NCI-H2227 (cell line): Measurements from ENCODE around the gene IGFBPL1.

ENCODE experiments used
- DNase-seq: peaks from one replicate; lab custom pipeline; 2025; ENCODE audit not compliant: unreplicated experiment; lab: John Stamatoyannopoulos, UW

IGFBPL1 gene

DNA sequence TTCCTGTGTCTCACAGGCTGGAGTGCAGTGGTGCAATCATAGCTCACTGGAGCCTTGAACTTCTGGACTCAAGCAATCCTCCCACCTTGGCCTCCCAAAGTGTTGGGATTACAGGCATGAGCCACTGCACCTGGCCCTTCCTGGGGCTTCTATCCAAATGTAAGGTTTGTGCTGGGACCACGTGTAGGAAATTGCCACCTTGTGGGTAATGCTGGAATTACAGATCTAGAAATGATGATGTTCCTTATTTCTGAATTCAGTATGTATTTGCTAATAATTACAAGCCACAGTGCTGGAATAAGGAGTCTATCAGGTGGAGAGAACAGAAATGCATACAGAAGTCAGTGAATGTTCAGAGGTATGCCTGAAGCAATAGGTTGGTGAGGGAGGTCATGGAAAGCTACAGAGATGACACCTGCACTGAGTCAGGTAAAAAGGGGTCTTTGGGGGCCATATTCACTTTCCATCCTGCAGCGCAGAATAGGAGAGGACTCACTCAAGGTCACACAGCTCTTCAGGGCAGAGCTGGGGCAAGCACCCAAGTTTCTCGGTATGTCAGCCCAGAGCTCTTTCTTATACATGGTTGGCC is 8.8 kb upstream of the IGFBPL1 start:
- peak; percentile 45 for DNase-seq

DNA sequence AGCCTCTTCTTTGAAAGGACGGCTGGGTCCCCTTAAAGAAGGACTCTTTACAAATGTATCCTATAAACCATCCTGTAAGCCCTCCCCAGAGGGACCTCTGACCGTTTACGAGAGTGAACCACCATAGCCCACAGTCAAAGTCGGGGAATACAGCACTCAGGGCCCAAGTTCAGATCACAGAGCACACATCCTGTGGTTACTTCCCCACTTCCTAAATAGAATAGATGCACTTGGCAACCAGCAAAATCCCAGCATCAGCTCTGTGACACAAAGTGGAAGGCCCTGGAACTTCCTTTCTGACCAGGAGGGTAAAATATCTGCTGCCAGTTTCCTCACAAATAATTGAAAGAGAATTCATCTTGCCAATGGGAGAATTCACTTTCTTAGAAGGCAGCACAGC is 6.9 kb upstream of the IGFBPL1 start:
- no peak for DNase-seq

DNA sequence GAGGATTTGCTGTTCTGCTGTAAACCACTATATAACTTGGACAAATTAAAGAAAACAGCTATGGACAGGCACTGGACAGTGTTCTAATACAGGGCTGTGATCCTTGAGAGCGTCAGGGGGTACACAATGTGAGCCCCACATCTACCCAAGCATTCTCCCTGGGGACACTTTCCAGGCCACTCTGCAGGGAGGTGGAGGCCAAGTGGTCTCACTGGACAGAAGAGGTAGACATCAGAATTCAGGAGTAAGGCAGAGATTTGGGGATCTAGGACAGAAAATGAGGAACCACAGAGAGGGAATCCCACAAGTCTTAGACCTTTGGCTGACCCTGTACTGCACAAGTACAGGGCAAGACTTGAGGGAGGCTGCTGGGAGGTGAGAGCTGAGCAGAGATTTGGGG is 3.8 kb upstream of the IGFBPL1 start:
- no peak for DNase-seq

DNA sequence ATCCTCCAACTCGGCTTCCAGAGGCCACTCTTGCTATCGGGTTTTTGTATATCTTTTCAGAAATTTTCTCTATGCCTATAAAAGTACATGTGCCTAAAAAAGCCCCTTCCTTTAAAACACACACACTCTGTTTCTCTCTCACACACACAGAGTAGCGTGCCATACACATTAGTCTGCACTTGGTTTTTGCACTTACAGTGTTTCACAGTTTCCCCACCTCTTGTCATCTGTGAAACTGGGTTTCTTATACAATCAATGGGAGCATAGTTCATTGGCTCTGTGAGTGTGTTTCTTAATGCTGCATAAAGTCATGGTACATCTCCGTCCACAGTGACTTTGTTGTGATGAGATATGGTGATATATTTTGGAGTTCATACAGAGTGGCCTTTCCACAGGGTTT is 664 bp upstream of the IGFBPL1 start:
- DNase-seq: no peak

DNA sequence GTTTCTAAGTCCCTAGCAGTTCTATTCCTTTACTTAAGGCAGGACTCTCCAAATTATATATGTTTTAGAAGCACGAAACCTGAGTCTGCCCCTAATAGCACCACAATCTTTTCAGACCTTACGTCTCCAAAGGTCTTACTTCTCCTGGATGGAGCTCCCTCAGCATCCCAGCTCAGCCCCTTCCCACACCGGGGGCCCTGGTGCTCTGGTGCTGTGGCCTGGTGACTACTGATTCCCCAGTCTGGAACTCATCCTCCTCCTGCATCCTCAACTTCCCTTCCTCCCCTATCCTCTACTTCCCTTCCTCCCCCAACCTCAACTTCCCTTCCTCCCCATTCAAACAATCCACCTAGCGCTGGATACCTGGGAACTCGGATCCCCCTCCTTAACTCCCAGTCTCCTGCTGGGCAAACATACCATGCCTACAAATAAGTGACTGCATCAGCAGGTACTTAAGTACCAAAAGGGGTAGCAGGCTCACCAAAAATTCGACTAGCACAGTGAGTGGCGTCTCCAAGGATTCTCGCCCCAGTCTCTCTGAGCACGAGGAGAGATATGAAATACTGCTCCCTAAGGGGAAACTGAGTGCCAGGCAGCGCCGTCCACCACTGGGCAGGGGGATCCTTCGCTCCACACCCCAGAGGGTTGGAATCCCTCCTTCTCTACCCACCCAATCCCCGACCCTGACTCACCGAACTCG is 831 bp downstream of the IGFBPL1 start:
- DNase-seq: no peak

DNA sequence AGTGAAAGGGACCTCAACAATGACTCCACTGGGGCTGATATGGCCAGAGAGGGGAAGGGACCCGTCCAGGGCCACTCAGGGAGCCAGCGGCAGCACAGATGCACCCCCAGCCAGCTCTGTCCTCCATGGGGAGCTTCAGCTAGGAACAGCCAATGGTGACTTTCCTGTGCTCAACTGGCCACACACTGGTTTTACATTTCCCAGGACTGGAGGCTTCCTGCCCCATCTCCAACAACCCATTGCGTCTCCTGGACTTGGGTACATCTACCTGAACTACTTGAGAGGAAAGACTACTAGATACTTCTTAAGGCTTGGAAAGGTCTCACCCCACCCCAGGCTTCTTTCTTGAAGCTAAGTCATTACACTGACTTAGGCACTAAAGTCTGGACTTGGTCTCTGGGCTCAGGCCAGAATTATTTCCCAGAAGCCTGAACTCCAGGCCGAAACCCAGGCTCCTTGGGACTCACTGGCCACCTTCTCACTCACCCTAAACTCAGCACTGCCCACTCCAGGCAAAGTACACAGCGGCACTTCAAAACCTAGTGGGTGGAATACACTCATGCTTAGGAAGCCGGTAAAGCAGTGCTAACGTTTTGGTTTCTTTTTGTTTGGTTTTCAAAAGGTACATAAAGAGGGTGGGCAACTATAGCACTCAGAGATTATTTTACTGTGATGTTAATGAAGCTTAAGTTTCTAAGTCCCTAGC is 1.5 kb downstream of the IGFBPL1 start:
- peak; percentile 28 for DNase-seq

DNA sequence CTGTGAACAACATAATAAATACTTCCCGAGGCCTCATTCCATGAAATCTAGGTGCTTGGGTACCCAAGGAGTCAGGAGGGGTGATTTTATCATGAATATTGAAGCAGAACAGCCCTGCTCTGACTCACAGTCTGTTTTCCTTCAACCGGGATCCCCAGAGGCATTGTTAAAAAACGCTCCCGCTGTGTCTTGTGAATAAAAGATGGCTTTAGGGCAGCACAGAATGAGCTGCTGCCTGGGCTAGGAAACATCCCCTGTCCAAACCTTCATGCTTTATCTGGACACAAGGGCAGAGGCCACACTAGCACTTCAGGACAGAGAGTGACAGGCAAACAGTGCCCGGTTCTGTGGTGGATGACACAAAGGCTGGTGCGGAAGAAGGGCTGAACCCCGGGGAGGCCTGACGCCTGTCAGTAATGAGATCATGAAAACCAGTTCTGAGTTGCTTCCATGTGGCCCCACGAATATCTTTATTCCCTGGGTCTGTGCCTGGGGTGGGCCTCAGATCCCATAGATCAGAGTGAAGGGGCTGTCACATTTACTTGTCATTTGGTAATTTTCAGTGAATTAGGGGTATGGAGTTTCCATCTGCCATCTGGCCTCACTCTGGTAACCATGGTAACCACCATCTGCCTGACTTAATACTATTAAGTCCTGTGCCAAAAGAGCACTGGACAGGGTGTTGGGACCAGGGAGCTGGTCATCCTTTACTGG is 2.6 kb downstream of the IGFBPL1 start:
- peak; percentile 81 for DNase-seq

DNA sequence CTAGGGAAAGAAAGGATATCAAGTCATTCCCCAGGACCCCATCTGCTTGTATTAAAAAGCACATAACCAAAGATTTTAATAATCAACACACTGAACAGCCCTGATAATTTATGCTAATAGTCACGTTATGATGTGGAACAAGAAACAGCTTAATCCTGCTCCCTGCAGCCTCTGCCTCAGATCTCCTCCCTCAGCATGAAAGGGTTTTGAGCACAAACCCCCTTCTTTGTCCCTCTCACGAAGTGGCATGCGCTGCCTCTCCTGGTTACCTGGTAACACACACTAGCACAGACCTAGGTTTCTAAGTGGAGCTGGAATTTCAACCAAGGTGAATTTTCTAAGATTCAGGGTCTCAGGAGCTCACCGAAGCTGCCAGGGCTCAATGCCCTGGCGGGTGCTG is 5.1 kb downstream of the IGFBPL1 start:
- peak; percentile 6 for DNase-seq

DNA sequence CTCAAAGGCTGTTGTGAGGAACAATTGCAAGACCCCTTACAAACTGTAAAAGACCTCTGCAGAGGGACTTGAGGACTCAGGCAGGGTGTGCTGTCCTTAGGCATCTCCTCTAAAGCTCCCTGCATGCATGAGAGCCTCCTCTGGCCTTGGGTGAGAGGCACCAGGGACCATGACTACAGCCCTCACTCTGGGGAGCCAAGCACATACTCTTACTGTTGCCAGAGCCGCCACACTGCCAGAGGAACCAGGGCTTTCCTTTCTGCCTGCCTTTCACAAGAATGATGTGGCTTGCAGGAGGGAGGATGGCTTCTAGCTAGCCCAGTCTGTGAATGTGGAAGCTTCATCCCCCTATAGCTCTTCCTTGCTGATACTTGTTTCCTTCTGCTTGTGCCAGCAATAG is 5.9 kb downstream of the IGFBPL1 start:
- DNase-seq: no peak

DNA sequence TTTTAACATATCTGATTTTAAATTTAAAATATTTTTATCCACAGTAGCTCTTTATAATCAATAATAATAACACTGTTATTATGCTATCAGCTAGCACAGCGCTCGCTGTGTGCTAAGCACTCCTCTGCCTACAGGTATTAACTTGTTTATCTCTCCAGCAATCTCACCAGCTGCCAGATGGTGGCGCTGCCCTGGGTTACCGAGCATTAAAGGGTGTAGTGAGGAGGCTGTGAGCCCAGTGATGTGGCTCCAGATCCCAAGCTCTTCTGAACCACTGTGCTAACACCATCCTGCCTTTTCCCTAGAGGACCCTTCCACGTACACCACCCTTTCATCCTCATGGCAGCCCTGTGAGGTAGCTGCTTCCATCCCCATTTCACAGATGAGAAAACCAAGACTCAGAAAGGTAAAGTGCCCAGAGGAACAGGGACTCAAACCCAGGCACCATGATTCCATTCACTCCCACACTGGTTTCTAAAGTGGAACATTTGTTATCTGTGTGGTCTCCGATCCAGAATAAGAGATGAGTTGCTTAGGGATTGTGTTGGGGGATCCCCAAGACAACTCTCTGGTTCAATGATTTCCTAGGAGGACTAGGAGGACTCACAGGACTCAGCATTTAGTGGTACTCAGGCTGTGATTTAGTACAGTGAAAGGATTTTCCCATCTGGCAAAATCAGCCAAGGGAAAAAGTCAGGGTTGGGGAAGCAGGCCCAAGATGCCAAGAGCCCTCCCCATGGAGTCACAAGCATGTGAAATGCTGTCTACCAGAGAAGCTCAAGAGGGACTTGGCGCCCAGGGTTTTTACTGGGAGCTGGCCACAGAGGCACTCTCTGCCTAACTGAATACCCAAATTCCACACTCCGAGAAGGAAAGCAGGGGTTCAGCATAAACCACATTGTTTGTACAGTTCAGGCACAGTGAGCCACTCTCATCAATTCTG is 7.0 kb downstream of the IGFBPL1 start:
- DNase-seq: peak; percentile 65

DNA sequence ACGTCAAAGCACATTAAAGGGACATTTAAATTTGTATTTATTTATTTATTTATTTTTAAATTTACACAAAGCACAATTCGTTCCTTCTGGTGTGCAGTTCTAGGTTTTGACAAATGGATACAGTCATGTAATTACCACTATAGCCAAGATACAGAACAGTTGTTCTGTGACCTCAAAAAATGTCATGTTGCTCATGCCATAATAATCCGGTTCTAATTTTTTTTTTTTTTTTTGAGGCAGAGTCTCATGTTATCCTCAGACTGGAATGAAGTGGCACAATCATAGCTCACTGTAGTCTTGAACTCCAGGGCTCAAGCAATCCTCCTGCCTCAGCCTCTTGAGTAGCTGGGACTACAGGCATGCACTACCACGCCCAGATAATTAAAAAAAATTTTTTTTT is 7.8 kb downstream of the IGFBPL1 start:
- no peak for DNase-seq

DNA sequence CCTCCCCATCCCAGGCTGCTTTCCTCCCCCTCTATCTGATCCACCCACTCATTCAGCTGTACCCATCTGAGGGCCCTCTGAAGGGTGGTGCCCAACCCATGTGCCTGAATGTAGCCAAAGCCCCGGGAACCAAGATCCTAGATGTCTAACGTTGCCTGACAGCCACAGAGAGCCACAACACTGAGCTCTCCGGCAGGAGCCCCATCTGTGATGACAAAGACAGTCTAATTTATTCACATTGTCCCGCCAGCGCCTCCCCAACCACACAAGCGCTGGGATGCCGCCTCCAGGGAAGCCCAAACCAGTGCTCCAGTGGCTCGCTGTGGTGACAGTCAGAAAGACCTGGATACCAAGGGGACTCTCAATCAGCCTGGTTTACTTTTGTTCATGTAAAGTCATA is 8.4 kb downstream of the IGFBPL1 start:
- peak; percentile 2 for DNase-seq

DNA sequence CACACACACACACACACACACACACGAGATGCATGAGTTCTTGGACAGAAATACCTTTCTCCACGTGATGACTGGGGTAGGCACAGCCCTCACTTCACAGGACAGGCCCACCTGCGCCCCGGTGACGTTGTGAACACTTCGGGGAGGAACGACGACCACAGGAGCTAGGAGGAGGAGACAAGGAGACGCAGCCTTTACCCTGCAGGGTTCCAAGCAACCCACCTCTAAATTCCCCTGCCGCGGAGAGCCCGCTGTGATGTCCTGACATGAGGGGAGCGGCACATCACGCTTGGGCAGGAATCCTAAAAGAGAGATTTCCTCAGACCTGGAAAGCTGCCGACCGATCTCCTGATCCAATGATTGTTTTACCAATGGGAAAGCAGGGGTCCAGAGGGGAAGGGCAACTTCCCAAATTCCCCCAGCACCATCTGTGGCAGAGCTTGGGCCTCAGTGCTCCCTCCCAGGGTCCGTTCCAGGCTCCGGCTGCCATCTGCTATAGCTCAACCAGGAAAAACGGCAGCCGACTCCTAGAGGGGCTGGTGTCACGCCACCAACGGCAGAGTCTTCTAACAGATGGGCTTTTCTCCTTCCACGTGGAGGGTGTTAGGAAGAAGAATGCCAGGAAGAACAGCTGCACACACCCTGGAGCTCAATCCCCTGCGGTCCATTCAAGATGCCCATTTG is 10.1 kb downstream of the IGFBPL1 start:
- DNase-seq: no peak

DNA sequence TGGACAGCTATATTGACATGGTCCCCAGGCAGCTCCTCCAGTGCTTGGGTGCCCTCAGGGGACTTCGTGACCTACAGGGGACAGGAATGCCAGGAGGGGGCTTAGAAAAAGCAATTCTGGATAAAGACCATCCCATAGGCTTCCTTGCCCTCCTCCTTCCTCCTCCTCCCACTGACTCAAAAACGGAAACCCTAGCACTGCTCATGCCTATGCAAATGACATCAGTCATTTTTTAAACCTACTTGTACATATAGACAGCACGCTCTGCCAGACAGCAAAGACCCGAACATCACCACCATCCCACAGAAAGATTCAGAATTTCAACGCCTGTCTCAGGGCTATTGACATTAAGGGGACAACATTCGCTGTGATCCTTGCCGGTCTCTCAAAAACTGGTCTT is 11.0 kb downstream of the IGFBPL1 start:
- DNase-seq: no peak

DNA sequence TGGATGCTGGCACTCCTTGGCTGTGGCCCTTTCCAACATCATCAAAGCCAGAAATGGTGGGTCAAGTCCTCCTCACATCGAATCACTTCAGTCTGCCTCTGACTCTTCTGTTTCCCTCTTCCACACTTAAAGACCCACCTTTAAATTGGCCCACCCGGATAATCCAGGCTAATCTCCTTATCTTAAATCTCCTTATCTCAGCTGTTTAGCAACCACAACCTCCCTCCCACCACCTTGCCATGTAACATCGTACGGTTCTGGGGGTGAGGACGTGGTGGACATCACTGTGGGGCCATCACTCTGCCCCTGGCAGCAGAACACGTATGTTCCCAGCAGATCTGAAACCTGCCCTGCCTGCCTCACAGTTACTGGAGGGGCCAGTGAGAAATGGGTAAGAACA is 11.5 kb downstream of the IGFBPL1 start:
- no peak for DNase-seq

DNA sequence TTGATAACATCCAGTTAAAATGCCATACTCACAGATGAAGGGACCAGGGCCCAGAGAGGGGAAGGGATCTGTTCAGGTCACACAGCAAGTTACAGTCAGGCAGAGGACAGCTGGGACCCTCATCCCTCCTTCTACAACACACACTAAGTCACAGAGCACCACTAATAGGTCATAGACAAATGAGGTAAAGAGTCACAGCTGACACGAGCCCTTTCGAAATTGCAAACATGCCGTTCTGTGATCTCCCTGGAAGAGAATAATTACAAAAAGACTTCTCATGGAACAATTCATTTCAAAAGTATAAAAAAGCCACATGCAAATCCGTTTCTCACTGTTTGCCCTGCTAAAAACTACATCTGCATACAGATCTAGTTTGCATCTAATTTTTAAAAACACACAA is 15.5 kb downstream of the IGFBPL1 start:
- no peak for DNase-seq

DNA sequence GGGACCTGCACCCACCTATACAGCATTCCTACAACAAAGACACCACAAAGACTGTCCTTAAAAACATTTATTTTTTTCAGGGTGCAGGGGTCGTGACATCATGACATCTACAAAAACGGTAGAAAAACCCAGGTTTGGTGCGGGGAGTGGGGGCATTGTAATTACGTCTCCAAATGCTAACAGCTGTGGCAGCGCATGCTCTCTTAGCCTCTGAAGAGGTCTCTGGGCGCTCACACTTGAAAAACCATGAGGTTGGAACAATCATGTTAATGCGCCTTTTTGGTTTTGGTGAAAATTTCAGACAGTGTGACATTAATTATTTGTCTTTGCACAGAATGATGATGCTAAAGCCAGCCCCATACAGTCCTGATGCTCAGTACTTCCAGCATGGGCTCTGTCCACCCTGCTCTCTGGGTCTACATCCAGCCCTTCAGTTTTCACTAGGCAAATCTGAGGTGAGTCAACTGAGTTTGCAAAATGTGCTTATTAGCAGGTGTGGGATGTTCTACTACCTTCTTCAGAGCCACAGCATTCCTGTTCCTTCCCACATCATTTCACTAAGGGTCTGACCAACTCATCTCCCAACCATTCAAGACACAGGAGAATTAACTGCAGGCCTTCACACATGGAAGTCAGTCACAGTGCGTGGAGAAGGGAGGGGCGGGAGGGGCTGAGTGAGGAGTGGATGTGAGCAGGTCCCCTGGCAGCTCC is 17.6 kb downstream of the IGFBPL1 start:
- no peak for DNase-seq

DNA sequence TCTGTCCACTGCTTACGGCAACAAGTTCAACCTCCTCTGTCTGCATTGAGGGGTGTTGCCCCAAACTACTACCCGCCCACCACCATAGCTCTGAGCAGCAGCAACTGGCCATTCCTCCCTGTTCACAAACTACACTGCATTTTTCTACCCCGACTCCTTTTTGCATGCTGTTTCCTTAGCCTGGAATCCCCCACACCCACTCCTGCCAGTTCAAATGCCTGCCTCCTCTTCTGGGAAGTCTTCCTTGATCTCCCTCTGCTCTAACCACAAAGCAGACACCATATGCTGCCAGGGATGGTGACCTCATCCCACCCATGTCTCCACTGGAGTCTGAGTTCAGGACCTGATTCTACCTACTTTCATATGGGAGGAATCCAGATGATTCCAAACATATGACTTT is 18.5 kb downstream of the IGFBPL1 start:
- no peak for DNase-seq

DNA sequence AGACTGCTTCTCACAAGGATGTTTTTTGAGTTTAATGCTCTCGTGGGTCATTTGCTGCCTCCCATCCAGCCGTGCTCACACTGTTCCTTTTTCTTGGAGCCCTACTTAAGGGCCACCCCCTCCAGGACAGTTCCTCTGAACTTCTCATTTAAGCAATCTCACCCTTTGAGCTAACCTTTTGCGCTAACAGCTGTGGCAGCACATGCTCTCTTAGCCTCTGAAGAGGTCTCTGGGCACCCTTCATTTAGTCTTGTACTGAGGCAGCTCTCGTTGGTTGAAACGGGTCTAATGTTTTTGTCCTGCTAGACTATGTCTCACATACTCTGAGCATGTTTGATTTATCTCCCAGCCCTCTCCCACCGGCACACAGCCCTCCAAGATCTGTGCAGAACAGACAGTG is 19.9 kb downstream of the IGFBPL1 start:
- DNase-seq: no peak

DNA sequence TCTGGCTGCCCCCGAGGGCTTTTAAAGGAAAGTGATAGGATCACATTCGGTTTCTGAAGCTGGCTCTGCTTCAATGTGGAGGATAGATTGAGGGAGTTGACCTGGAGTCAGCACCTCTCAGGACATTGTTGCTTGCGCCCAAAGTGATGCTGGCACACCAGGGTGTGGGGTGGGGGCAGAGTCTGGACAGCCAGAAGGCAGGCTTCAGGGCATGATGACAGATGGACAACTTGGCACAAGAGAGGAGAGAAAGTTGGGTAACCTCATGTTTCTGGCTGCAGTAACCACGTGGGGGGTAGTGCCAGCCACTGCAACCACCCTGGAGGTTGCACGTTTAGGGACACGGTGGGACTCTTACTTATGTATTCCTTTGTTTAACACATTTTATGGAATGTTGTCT is 22.3 kb downstream of the IGFBPL1 start:
- DNase-seq: no peak
